HCT116 (cell line): ENCODE measurements around the gene ACSBG1. TPM values are rescaled to one million over a fixed set of nuclear protein-coding genes. Genes with fewer than 3 reads are reported as not detected.

Experiments used
- ATAC-seq: fragments of 200-7000 bp; cut with Tn5 transposase; 2 replicates; pipeline ENCODE4 v1.9.1; 2020; ENCODE audit warnings: mild to moderate bottlenecking, moderate library complexity
- BruUV-seq: library from RNA; stranded (reverse); fragments of 400-500 nt; replicated peaks from 2 replicates; lab custom pipeline; 2021; lab: Mats Ljungman, UMichigan
- CTCF ChIA-PET: fragments of 300-600 bp; sonication (Branson Sonifier 250); formaldehyde crosslinking; loops from one replicate; lab custom pipeline; 2021; ENCODE audit warnings: antibody characterized with exemption; lab: Charles Lee
- POLR2A ChIA-PET: fragments of 300-600, 350-600 bp; sonication (Branson Sonifier 250); formaldehyde crosslinking; loops from one replicate; lab custom pipeline; 2021; ENCODE audit warnings: antibody characterized with exemption; lab: Charles Lee
- RAD21 ChIA-PET, 2 experiments: fragments of 300-600 bp; sonication (Branson Sonifier 250); formaldehyde crosslinking; loops; one replicate each; lab custom pipeline; 2023; ENCODE audit warnings: low total read pairs in 2 of 2; ENCODE audit not compliant: uncharacterized antibody in 2 of 2, unreplicated experiment in 2 of 2, low non-redundant PET in 1 of 2; lab: Charles Lee
- DNase-seq: peaks from one replicate; pipeline ENCODE4 v3.0.0-alpha.2; 2010; ENCODE audit warnings: low read depth, low spot score
- H2AFZ ChIP-seq: fragments of 200-600 bp; shearing (Covaris generic), sonication (generic); 2 replicates; pipeline ENCODE4 v1.6.1; 2017; ENCODE audit warnings: low read depth, mixed run types, mixed read lengths, antibody characterized with exemption, low read length; ENCODE audit not compliant: poor library complexity, severe bottlenecking
- H3K27ac ChIP-seq: 2 replicates; pipeline ENCODE4 v1.5.1; 2012; ENCODE audit warnings: low read depth, low read length
- H3K27me3 ChIP-seq: fragments of 200-600 bp; sonication (generic); 2 replicates; pipeline ENCODE4 v1.6.1; 2016; ENCODE audit warnings: mixed run types, low read length, mixed read lengths; ENCODE audit not compliant: insufficient read depth
- H3K36me3 ChIP-seq, 2 experiments: fragments of 200-500 bp in 1 of 2; fragments of 200-600 bp in 1 of 2; sonication (Bioruptor generic) in 1 of 2; sonication (generic) in 1 of 2; 2 replicates each; pipeline versions ENCODE4 v1.5.1 to v1.6.1; 2014 to 2016; ENCODE audit warnings: low read length in 2 of 2, inconsistent platforms in 1 of 2, mixed read lengths in 1 of 2, mixed run types in 1 of 2; ENCODE audit not compliant: insufficient read depth in 2 of 2, control insufficient read depth in 1 of 2
- H3K4me1 ChIP-seq, 2 experiments: fragments of 200-600 bp in 1 of 2; sonication (generic) in 1 of 2; 2 replicates each; pipeline versions ENCODE4 v1.5.1 to v1.6.1; 2012 to 2017; ENCODE audit warnings: low read length in 2 of 2, inconsistent platforms in 1 of 2, mild to moderate bottlenecking in 1 of 2, mixed read lengths in 1 of 2, mixed run types in 1 of 2, moderate library complexity in 1 of 2; ENCODE audit not compliant: insufficient read depth in 2 of 2, control insufficient read depth in 1 of 2
- H3K4me2 ChIP-seq: fragments of 200-600 bp; sonication (generic); 2 replicates; pipeline ENCODE4 v1.6.1; 2017; ENCODE audit warnings: mixed run types, low read length, mixed read lengths
- H3K4me3 ChIP-seq, 2 experiments: fragments of 200-600 bp in 1 of 2; sonication (generic) in 1 of 2; replicated peaks in 1 of 2; 2 replicates each; pipeline ENCODE4 v1.5.1; 2011 to 2016; ENCODE audit warnings: low read length in 2 of 2, control low read depth in 1 of 2, low read depth in 1 of 2, mild to moderate bottlenecking in 1 of 2, mixed read lengths in 1 of 2, mixed run types in 1 of 2
- H3K79me2 ChIP-seq: fragments of 200-600 bp; sonication (generic); 2 replicates; pipeline ENCODE4 v1.6.1; 2017; ENCODE audit warnings: mild to moderate bottlenecking, mixed run types, low read length, moderate library complexity, mixed read lengths; ENCODE audit not compliant: insufficient read depth
- H3K9ac ChIP-seq: fragments of 200-600 bp; sonication (generic); 2 replicates; pipeline ENCODE4 v1.6.1; 2016; ENCODE audit warnings: low read length, mixed read lengths
- H3K9me2 ChIP-seq: fragments of 200-600 bp; sonication (generic), shearing (Covaris generic); 2 replicates; pipeline ENCODE4 v1.6.1; 2017; ENCODE audit warnings: mixed run types, mild to moderate bottlenecking, moderate library complexity; ENCODE audit not compliant: insufficient read depth
- H3K9me3 ChIP-seq, 2 experiments: fragments of 200-500 bp in 1 of 2; fragments of 200-600 bp in 1 of 2; sonication (Bioruptor generic) in 1 of 2; sonication (generic) in 1 of 2; 2 replicates each; pipeline ENCODE4 v1.6.1; 2014 to 2017; ENCODE audit warnings: low read length in 2 of 2, mixed read lengths in 2 of 2, inconsistent platforms in 1 of 2, low read depth in 1 of 2, mild to moderate bottlenecking in 1 of 2, mixed run types in 1 of 2, moderate library complexity in 1 of 2; ENCODE audit not compliant: control insufficient read depth in 1 of 2, insufficient read depth in 1 of 2
- H4K20me1 ChIP-seq: fragments of 200-600 bp; sonication (generic), shearing (Covaris generic); 2 replicates; pipeline ENCODE4 v1.6.1; 2017; ENCODE audit warnings: mixed run types, mild to moderate bottlenecking, moderate library complexity; ENCODE audit not compliant: insufficient read depth
- CBX3 ChIP-seq: IDR thresholded peaks from 2 replicates; pipeline ENCODE4 v1.6.1; 2012; ENCODE audit warnings: low read depth
- CEBPB ChIP-seq: IDR thresholded peaks from 2 replicates; pipeline ENCODE4 v1.6.1; 2012; ENCODE audit warnings: low read depth
- CTCF ChIP-seq, 3 experiments: fragments of 200-600 bp in 1 of 3; sonication (generic) in 1 of 3; IDR thresholded peaks in 2 of 3; conservative IDR thresholded peaks in 1 of 3; 2 replicates each; pipeline ENCODE4 v1.5.1; 2012 to 2017; ENCODE audit warnings: low read depth in 2 of 3, low read length in 2 of 3, antibody characterized with exemption in 1 of 3, borderline replicate concordance in 1 of 3, control low read depth in 1 of 3, mild to moderate bottlenecking in 1 of 3, mixed read lengths in 1 of 3, mixed run types in 1 of 3, moderate library complexity in 1 of 3; ENCODE audit not compliant: insufficient read depth in 1 of 3
- EGR1 ChIP-seq: IDR thresholded peaks from 2 replicates; pipeline ENCODE4 v1.6.1; 2012; ENCODE audit warnings: low read depth
- EZH2phosphoT487 ChIP-seq: fragments of 200-600 bp; IDR thresholded peaks from 2 replicates; pipeline ENCODE4 v1.6.1; 2018; ENCODE audit warnings: antibody characterized with exemption, borderline replicate concordance
- FOSL1 ChIP-seq: IDR thresholded peaks from 2 replicates; pipeline ENCODE4 v1.6.1; 2012; ENCODE audit warnings: low read depth
- JUND ChIP-seq: IDR thresholded peaks from 2 replicates; pipeline ENCODE4 v1.6.1; 2012
- SP1 ChIP-seq: IDR thresholded peaks from 2 replicates; pipeline ENCODE4 v1.6.1; 2012; ENCODE audit warnings: low read depth
- SRF ChIP-seq: IDR thresholded peaks from 2 replicates; pipeline ENCODE4 v1.6.1; 2012; ENCODE audit warnings: low read depth
- YY1 ChIP-seq: IDR thresholded peaks from 2 replicates; pipeline ENCODE4 v1.6.1; 2011; ENCODE audit warnings: low read length, low read depth, moderate library complexity, mild to moderate bottlenecking; ENCODE audit not compliant: insufficient replicate concordance; ENCODE audit errors: extremely low read depth
- ZFX ChIP-seq: fragments of 450-650 bp; IDR thresholded peaks from 2 replicates; pipeline ENCODE4 v1.6.1; 2017
- ZNF274 ChIP-seq: fragments of 200-500 bp; sonication (Bioruptor generic); IDR thresholded peaks from 2 replicates; pipeline ENCODE4 v1.6.1; 2014; ENCODE audit warnings: mild to moderate bottlenecking, low read depth, low read length, inconsistent platforms
- intact Hi-C: fragments of 100-400 bp; cut with micrococcal nuclease; formaldehyde crosslinking; loops from 2 replicates; pipeline ENCODE4 v1.10.0; 2022
- total RNA-seq: library from RNA; stranded (reverse); gene quantifications from one replicate; pipeline ENCODE4 v1.2.1, GENCODE V29; 2021; ENCODE audit not compliant: unreplicated experiment
- TF ChIP-seq, protein P1 (sequence below): IDR thresholded peaks from 2 replicates; pipeline ENCODE4 v1.6.1; 2012; ENCODE audit warnings: low read depth
- TF ChIP-seq, protein P2 (sequence below): IDR thresholded peaks from 2 replicates; pipeline ENCODE4 v1.6.1; 2012
- TF ChIP-seq, protein P3 (sequence below): IDR thresholded peaks from 2 replicates; pipeline ENCODE4 v1.6.1; 2011; ENCODE audit warnings: mild to moderate bottlenecking, low read length, moderate library complexity; ENCODE audit not compliant: insufficient replicate concordance; ENCODE audit errors: extremely low read depth
- TF ChIP-seq, protein P4 (sequence below): IDR thresholded peaks from 2 replicates; pipeline ENCODE4 v1.6.1; 2012

Gene ACSBG1
- total RNA-seq, 1 experiment from 2014 or later: 0.71 TPM

DNA sequence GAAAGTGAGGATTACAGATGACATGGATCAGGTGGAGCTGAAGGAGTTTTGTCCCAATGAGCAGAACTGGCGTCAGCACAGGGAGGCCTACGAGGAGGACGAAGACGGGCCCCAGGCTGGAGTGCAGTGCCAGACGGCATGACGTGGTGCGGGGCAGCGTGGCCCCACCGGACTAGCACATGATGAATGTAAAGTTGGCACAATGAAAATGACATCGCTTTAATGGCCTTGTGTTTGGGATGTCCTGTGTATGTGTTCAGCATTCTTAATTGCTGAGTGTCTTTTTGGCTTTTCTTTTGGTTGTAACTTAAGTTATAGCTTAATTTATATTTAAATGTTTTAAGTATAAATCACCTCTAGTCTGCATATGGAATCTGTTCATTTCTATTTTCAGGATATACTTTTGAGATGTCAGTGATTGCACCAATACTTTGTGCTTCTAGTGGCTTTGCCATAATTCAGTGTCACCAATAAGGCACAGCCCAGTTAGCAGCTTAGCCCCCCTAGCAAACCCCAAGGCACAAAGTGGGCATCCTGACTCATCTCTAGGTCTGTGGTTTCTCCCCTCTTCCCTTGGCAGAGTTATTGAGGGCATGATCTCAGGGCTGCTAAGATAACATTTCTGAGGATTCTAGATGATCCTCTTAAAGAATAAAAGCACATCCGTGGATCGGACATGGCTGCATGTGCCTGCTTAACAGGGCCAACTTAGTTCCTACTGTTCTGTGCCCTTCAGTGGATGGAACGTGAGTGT is 46.1 kb upstream of the ACSBG1 start:
- H3K9me2 ChIP-seq: no peaks in the 10 kb centered on the region
- H3K4me3 ChIP-seq: no peak overlapping the region
- ChIA-PET CTCF (no interaction called here), RAD21 (no interaction called here), POLR2A (interaction anchor here (0.7 kb wide), 1 partner anchor 19 kb away, joined by 3 read pairs; the partner anchor contains the start of gene SKIC8)
- H3K27me3 ChIP-seq: no peaks in the 10 kb centered on the region
- no peak overlapping the region for H3K4me2 ChIP-seq
- no peak overlapping the region for H3K27ac ChIP-seq
- no peaks in the 10 kb centered on the region for H3K9me3 ChIP-seq
- no peaks in the 10 kb centered on the region for H4K20me1 ChIP-seq
- no peak for DNase-seq
- no peak for TF ChIP-seq EZH2phosphoT487
- TF ChIP-seq, protein P1, sequence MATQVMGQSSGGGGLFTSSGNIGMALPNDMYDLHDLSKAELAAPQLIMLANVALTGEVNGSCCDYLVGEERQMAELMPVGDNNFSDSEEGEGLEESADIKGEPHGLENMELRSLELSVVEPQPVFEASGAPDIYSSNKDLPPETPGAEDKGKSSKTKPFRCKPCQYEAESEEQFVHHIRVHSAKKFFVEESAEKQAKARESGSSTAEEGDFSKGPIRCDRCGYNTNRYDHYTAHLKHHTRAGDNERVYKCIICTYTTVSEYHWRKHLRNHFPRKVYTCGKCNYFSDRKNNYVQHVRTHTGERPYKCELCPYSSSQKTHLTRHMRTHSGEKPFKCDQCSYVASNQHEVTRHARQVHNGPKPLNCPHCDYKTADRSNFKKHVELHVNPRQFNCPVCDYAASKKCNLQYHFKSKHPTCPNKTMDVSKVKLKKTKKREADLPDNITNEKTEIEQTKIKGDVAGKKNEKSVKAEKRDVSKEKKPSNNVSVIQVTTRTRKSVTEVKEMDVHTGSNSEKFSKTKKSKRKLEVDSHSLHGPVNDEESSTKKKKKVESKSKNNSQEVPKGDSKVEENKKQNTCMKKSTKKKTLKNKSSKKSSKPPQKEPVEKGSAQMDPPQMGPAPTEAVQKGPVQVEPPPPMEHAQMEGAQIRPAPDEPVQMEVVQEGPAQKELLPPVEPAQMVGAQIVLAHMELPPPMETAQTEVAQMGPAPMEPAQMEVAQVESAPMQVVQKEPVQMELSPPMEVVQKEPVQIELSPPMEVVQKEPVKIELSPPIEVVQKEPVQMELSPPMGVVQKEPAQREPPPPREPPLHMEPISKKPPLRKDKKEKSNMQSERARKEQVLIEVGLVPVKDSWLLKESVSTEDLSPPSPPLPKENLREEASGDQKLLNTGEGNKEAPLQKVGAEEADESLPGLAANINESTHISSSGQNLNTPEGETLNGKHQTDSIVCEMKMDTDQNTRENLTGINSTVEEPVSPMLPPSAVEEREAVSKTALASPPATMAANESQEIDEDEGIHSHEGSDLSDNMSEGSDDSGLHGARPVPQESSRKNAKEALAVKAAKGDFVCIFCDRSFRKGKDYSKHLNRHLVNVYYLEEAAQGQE: no peak
- TF ChIP-seq, protein P2, sequence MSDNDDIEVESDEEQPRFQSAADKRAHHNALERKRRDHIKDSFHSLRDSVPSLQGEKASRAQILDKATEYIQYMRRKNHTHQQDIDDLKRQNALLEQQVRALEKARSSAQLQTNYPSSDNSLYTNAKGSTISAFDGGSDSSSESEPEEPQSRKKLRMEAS: no peak
- TF ChIP-seq CBX3: no peak
- no peak for TF ChIP-seq EGR1
- TF ChIP-seq YY1: no peak
- TF ChIP-seq, protein P3, sequence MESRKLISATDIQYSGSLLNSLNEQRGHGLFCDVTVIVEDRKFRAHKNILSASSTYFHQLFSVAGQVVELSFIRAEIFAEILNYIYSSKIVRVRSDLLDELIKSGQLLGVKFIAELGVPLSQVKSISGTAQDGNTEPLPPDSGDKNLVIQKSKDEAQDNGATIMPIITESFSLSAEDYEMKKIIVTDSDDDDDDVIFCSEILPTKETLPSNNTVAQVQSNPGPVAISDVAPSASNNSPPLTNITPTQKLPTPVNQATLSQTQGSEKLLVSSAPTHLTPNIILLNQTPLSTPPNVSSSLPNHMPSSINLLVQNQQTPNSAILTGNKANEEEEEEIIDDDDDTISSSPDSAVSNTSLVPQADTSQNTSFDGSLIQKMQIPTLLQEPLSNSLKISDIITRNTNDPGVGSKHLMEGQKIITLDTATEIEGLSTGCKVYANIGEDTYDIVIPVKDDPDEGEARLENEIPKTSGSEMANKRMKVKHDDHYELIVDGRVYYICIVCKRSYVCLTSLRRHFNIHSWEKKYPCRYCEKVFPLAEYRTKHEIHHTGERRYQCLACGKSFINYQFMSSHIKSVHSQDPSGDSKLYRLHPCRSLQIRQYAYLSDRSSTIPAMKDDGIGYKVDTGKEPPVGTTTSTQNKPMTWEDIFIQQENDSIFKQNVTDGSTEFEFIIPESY: no peak
- no peak for TF ChIP-seq SP1
- TF ChIP-seq ZNF274: no peak
- TF ChIP-seq FOSL1: no peak
- TF ChIP-seq ZFX: no peak
- no peak for TF ChIP-seq CTCF (IDR thresholded peaks at IDR 0.05 in 2 of 3, conservative IDR thresholded peaks at IDR 0.05 in 1 of 3; ENCODE audit: borderline replicate concordance in 1 of 3, insufficient read depth in 1 of 3, low read depth in 2 of 3, low read length in 2 of 3)
- TF ChIP-seq JUND: no peak
- no peak for TF ChIP-seq SRF
- TF ChIP-seq, protein P4, sequence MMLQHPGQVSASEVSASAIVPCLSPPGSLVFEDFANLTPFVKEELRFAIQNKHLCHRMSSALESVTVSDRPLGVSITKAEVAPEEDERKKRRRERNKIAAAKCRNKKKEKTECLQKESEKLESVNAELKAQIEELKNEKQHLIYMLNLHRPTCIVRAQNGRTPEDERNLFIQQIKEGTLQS: no peak
- no peak for TF ChIP-seq CEBPB
- TF ChIP-seq, all 23 proteins: peak for 0
- Histone ChIP-seq H3K36me3 (peaks cover 50 to 61% of the 10 kb centered on the region in 2 experiments), H2AFZ (no peak overlapping the region), H3K4me1 (no peaks in the 10 kb centered on the region), H3K79me2 (peaks cover 27% of the 10 kb centered on the region), H3K9ac (no peak overlapping the region)
- intact Hi-C loops: no loop called here
- BruUV-seq: no TSS peak
- ATAC-seq: no peak
